ENCODE results near the gene HBG2.
"Not testable (repeated sequence)": the region's sequence is repeated elsewhere in the genome, so short reads cannot be mapped to it uniquely, and the experiment has no call there.

Gene HBG2

DNA sequence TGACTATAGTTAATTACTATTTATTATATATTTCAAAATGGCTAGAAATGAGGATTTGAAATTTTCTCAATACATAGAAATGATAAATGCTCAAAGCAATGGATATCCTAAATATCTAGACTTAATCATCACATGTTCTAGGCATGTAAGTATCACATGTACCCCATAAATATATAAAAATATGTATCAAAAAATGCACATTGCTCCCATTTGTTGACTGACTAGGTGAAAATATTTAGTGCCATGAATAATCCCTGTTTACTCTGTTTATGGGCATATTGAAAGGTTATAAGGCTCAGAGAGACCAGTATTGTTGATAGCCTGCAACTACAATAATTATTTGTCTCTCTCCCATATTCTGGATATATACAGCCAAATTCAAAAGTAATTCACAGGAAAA, 12.0 kb upstream of the HBG2 start:
- H3K4me1 ChIP-seq (ENCODE audit: control insufficient read depth, insufficient read depth, low read length, unreplicated experiment) = no peaks in the 10 kb centered on the region
- H3K27me3 ChIP-seq (ENCODE audit: insufficient read depth, low read length) = no peaks in the 10 kb centered on the region
- H2AFZ ChIP-seq (ENCODE audit: low read length, unreplicated experiment) = no peak overlapping the region
- H3K4me3 ChIP-seq (ENCODE audit: low read depth, low read length) = no peak overlapping the region
- no peaks in the 10 kb centered on the region for H3K36me3 ChIP-seq (ENCODE audit: insufficient read depth, low read length)
- no peak overlapping the region for H3K27ac ChIP-seq (ENCODE audit: low read depth, low read length)
- no peaks in the 10 kb centered on the region for H3K79me2 ChIP-seq (ENCODE audit: control insufficient read depth, insufficient read depth, low read length, unreplicated experiment)

DNA sequence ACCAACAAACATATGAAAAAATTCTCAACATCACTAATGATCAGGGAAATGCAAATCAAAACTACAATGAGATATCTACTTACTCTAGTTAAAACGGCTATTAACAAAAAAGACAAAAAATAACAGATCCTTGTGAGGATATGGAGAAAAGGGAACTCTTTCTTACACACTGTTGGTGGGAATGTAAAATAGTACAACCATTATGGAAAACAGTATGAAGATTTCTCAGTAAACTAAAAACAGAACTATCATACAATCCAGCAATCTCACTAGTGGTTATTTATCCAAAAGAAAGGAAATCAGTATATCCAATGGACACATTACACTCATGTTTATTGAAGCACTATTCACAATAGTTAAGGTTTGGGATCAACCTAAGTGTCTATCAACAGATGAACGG, 11.3 kb upstream of the HBG2 start:
- Histone ChIP-seq H3K79me2 (ENCODE audit: control insufficient read depth, insufficient read depth, low read length, unreplicated experiment) (no peaks in the 10 kb centered on the region), H2AFZ (ENCODE audit: low read length, unreplicated experiment) (no peak overlapping the region), H3K27me3 (ENCODE audit: insufficient read depth, low read length) (no peaks in the 10 kb centered on the region), H3K36me3 (ENCODE audit: insufficient read depth, low read length) (no peaks in the 10 kb centered on the region), H3K27ac (ENCODE audit: low read depth, low read length) (no peak overlapping the region), H3K4me1 (ENCODE audit: control insufficient read depth, insufficient read depth, low read length, unreplicated experiment) (no peaks in the 10 kb centered on the region), H3K4me3 (ENCODE audit: low read depth, low read length) (no peak overlapping the region)

DNA sequence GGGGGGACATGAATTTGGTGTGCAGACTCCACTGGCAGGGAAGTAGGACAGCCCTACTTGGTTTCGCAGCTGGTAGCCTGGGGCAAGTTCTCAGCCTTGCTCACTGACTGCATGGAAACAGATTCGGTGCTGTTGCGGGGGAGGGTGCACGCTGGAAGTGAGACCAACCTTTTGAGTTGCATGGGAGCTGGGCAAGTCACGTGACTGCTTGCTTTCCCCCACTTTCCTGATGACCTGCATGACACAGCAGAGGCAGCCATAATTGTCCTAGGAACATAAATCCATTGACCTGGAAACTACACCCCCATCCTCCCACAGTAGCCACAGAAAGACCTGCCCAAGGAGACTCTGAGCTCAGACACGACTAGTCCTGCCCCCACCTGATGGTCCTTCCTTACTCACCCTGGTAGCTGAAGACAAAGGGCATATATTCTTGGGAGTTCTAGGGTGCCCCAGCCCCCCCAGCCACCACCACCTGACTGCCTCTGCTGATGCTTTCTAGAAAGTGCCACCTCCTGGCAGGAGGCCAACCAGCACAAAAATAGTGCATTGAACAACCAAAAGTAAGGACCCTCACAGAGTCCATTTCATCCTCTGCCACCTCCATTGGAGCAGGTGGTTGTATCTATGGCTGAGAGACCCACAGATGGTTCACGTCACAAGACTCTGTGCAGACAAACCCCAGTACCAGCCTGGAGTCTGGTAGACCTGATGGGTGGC, 4.1 kb upstream of the HBG2 start:
- no peaks in the 10 kb centered on the region for H3K36me3 ChIP-seq (ENCODE audit: insufficient read depth, low read length)
- no peaks in the 10 kb centered on the region for H3K27me3 ChIP-seq (ENCODE audit: insufficient read depth, low read length)
- no peak overlapping the region for H3K27ac ChIP-seq (ENCODE audit: low read depth, low read length)
- H3K4me1 ChIP-seq (ENCODE audit: control insufficient read depth, insufficient read depth, low read length, unreplicated experiment) = no peaks in the 10 kb centered on the region
- H2AFZ ChIP-seq (ENCODE audit: low read length, unreplicated experiment) = no peak overlapping the region
- H3K4me3 ChIP-seq (ENCODE audit: low read depth, low read length) = no peak overlapping the region
- no peaks in the 10 kb centered on the region for H3K79me2 ChIP-seq (ENCODE audit: control insufficient read depth, insufficient read depth, low read length, unreplicated experiment)

DNA sequence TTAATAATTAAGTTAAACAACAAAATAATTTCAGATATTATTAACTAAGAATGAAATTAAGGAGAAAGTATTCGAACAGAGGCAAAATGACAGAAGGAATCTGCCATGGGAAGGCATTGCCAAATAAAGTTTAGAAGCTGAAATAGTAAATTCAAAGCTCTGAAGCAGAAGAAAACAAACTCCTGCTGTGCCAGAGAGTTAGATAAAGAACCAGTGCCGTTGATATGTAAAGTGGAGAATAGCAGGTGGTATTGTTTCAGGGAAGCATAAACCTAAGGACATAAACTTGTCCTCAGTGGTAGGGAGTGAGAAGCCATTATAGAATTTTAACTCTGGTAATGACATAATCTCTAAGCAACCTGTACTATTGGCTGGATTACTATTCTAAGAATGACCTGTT, 2.7 kb upstream of the HBG2 start:
- H3K36me3 ChIP-seq (ENCODE audit: insufficient read depth, low read length) = no peaks in the 10 kb centered on the region
- no peaks in the 10 kb centered on the region for H3K4me1 ChIP-seq (ENCODE audit: control insufficient read depth, insufficient read depth, low read length, unreplicated experiment)
- no peak overlapping the region for H3K27ac ChIP-seq (ENCODE audit: low read depth, low read length)
- H3K27me3 ChIP-seq (ENCODE audit: insufficient read depth, low read length) = peaks cover 5% of the 10 kb centered on the region; the same call in 1 of the 2 replicates
- H2AFZ ChIP-seq (ENCODE audit: low read length, unreplicated experiment) = no peak overlapping the region
- H3K4me3 ChIP-seq (ENCODE audit: low read depth, low read length) = no peak overlapping the region
- H3K79me2 ChIP-seq (ENCODE audit: control insufficient read depth, insufficient read depth, low read length, unreplicated experiment) = no peaks in the 10 kb centered on the region

DNA sequence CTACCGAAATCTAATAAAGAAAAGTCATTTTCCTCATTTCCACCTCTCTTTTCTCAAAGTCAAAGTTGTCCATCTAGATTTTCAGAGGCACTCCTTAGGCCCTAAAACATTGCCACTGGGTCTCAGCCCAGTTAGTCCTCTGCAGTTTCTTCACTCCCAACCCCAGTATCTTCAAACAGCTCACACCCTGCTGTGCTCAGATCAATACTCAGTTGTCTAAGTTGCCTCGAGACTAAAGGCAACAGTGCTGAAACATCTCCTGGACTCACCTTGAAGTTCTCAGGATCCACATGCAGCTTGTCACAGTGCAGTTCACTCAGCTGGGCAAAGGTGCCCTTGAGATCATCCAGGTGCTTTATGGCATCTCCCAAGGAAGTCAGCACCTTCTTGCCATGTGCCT, 558 bp downstream of the HBG2 start:
- not testable (repeated sequence) for H3K4me1 ChIP-seq (ENCODE audit: control insufficient read depth, insufficient read depth, low read length, unreplicated experiment); H2AFZ ChIP-seq (ENCODE audit: low read length, unreplicated experiment); H3K27ac ChIP-seq (ENCODE audit: low read depth, low read length); H3K36me3 ChIP-seq (ENCODE audit: insufficient read depth, low read length); H3K79me2 ChIP-seq (ENCODE audit: control insufficient read depth, insufficient read depth, low read length, unreplicated experiment); H3K4me3 ChIP-seq (ENCODE audit: low read depth, low read length)
- peaks cover 15% of the 10 kb centered on the region for H3K27me3 ChIP-seq (ENCODE audit: insufficient read depth, low read length)

DNA sequence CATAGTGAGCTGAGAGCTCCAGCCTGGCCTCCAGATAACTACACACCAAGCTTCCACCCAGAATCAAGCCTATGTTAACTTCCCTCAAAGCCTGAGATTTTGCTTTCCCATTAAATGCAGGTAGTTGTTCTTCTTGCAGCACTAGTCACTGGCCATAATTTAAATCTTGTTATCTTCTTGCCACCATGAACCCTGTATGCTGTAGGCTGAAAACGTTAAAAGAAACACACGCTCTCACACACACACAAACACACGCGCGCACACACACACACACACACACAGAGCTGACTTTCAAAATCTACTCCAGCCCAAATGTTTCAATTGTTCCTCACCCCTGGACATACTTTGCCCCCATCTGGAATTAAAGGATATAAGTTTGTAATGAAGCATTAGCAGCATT, 1.1 kb downstream of the HBG2 start:
- H3K4me3 ChIP-seq (ENCODE audit: low read depth, low read length); H3K27ac ChIP-seq (ENCODE audit: low read depth, low read length): not testable (repeated sequence)

DNA sequence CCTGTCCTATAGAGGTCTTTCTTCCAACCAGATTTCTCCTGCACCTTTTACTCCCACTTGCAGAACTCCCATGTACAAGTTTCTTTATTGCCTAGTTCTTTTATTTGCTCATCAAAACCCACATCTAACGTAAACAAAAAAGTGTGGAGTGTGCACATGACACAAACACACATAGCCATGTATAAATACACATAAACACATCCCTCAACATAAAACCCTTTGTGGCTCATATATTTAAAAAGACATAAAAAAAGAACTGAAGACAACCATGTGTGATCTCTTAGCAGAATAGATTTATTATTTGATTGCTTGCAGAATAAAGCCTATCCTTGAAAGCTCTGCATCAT, 1.7 kb downstream of the HBG2 start:
- H2AFZ ChIP-seq (ENCODE audit: low read length, unreplicated experiment) = no peak overlapping the region
- H3K4me1 ChIP-seq (ENCODE audit: control insufficient read depth, insufficient read depth, low read length, unreplicated experiment) = no peaks in the 10 kb centered on the region
- no peaks in the 10 kb centered on the region for H3K36me3 ChIP-seq (ENCODE audit: insufficient read depth, low read length)
- no peak overlapping the region for H3K27ac ChIP-seq (ENCODE audit: low read depth, low read length)
- H3K27me3 ChIP-seq (ENCODE audit: insufficient read depth, low read length) = peaks cover 15% of the 10 kb centered on the region
- H3K79me2 ChIP-seq (ENCODE audit: control insufficient read depth, insufficient read depth, low read length, unreplicated experiment) = no peaks in the 10 kb centered on the region
- H3K4me3 ChIP-seq (ENCODE audit: low read depth, low read length) = no peak overlapping the region

More for the DNA sequence above, 1.1 kb downstream of the HBG2 start:
- H3K79me2 ChIP-seq (ENCODE audit: control insufficient read depth, insufficient read depth, low read length, unreplicated experiment); H3K4me1 ChIP-seq (ENCODE audit: control insufficient read depth, insufficient read depth, low read length, unreplicated experiment); H3K36me3 ChIP-seq (ENCODE audit: insufficient read depth, low read length); H2AFZ ChIP-seq (ENCODE audit: low read length, unreplicated experiment): not testable (repeated sequence)
- peaks cover 15% of the 10 kb centered on the region for H3K27me3 ChIP-seq (ENCODE audit: insufficient read depth, low read length)

DNA sequence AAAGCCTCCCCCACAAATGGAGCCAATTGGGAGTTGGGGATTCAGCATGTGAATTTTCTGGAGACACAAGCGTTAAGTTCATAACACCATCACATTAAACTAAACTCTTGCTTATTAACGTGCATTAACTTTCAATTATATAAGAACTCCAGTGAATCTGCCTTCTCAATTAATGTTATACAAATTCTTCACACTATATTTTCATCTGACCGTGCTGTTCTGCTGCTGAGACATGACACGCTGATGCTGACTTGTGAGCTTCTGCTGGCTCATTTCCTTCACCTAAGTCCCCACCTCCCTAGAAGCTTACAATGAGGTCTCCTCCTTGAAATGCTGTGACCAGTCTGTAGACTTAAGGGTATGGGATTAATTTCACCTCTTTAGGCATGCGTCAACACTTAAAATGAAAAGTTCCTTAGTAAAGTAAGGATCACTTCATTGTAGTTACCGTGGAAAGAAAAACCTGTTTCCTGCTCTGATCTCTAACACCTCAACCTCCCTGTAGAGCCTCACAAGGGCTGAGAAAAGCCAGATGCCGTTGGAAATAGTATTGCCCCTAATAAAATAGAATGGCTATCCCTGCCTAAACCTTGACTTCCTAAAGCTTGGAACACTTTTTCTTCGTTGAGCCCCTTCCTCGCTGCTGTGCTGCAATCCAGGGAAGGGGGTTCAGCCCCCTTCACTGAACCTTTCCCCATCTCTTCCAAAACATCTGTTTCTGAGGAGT, 2.2 kb downstream of the HBG2 start:
- Histone ChIP-seq H3K27me3 (ENCODE audit: insufficient read depth, low read length) (peaks cover 15% of the 10 kb centered on the region), H2AFZ (ENCODE audit: low read length, unreplicated experiment) (no peak overlapping the region), H3K4me1 (ENCODE audit: control insufficient read depth, insufficient read depth, low read length, unreplicated experiment) (no peaks in the 10 kb centered on the region), H3K27ac (ENCODE audit: low read depth, low read length) (no peak overlapping the region), H3K36me3 (ENCODE audit: insufficient read depth, low read length) (no peaks in the 10 kb centered on the region), H3K4me3 (ENCODE audit: low read depth, low read length) (no peak overlapping the region), H3K79me2 (ENCODE audit: control insufficient read depth, insufficient read depth, low read length, unreplicated experiment) (no peaks in the 10 kb centered on the region)

DNA sequence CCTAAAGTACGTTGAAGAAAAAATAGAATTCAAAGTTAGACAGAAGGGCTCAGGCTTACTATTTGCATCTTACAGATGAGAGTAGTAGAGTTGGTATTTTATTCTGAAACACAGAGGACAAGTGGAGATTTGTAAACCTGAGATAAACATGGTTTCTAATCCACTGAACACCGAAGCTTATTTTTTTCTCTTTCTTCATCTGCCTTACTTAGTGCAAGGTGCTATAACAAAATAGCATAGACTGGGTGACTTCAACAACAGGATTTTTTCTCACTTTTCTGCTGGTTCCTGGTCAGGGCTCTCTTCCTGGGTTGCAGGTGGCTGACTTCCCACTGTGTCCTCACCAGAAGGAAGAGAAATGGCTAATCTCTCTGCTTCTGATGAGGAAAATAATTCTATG, 2.8 kb downstream of the HBG2 start:
- no peak overlapping the region for H3K4me3 ChIP-seq (ENCODE audit: low read depth, low read length)
- no peak overlapping the region for H2AFZ ChIP-seq (ENCODE audit: low read length, unreplicated experiment)

DNA sequence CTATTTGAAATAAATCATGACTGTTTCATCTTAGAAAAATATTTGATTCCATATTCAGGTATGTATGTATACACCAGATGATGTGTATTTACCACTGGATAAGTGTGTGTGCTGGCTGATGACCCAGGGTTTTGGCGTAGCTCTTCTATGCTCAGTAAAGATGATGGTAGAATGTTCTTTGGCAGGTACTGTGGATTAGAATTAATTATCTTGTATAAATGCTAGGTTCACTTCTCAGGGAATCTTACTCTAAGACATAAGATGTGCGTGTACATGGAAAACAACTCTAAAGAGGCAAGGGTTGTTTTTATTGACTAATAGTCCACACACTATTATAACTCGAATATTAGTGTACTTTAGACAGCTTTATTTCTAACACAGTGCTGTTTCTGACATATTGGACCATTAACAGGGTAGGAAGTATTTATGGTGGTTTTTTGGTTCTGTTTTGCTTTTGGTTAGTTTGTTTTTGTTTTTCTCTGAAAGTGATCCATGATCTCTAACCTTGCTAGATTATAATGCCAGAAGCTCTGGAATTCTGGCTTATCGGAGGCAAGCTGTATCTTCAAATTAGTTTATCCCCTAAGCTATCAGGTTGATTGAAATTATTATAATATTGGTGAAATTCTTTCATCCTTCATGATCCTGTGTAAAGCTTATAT, 3.9 kb downstream of the HBG2 start:
- H3K79me2 ChIP-seq (ENCODE audit: control insufficient read depth, insufficient read depth, low read length, unreplicated experiment) = no peaks in the 10 kb centered on the region

More for the DNA sequence above, 2.8 kb downstream of the HBG2 start:
- no peak overlapping the region for H3K27ac ChIP-seq (ENCODE audit: low read depth, low read length)
- no peaks in the 10 kb centered on the region for H3K79me2 ChIP-seq (ENCODE audit: control insufficient read depth, insufficient read depth, low read length, unreplicated experiment)
- peaks cover 15% of the 10 kb centered on the region for H3K27me3 ChIP-seq (ENCODE audit: insufficient read depth, low read length)
- H3K36me3 ChIP-seq (ENCODE audit: insufficient read depth, low read length) = no peaks in the 10 kb centered on the region
- H3K4me1 ChIP-seq (ENCODE audit: control insufficient read depth, insufficient read depth, low read length, unreplicated experiment) = no peaks in the 10 kb centered on the region

More for the DNA sequence above, 3.9 kb downstream of the HBG2 start:
- Histone ChIP-seq H3K36me3 (ENCODE audit: insufficient read depth, low read length) (no peaks in the 10 kb centered on the region), H3K27me3 (ENCODE audit: insufficient read depth, low read length) (peaks cover 15% of the 10 kb centered on the region), H2AFZ (ENCODE audit: low read length, unreplicated experiment) (no peak overlapping the region), H3K4me1 (ENCODE audit: control insufficient read depth, insufficient read depth, low read length, unreplicated experiment) (no peaks in the 10 kb centered on the region), H3K4me3 (ENCODE audit: low read depth, low read length) (no peak overlapping the region), H3K27ac (ENCODE audit: low read depth, low read length) (no peak overlapping the region)

Data from ACC112 (cell line).